ENCODE data around the gene RBMS3.

GRCh38 chr3:29789686-29790085, 508.8 kb downstream of the RBMS3 start:
- TF ChIP-seq LEF1 (IDR thresholded peaks at IDR 0.05; ENCODE audit: borderline replicate concordance) (no peak), FOXA1 (IDR thresholded peaks at IDR 0.05) (no peak), BHLHE40 (IDR thresholded peaks at IDR 0.05; ENCODE audit: borderline replicate concordance) (no peak), NFRKB (IDR thresholded peaks at IDR 0.05) (no peak), TARDBP (IDR thresholded peaks at IDR 0.05) (no peak), SP1 (IDR thresholded peaks at IDR 0.05) (no peak), ARNT (IDR thresholded peaks at IDR 0.05) (no peak), ELF4 (IDR thresholded peaks at IDR 0.05) (no peak), FOXM1 (IDR thresholded peaks at IDR 0.05; ENCODE audit: borderline replicate concordance) (no peak), FOXK2 (IDR thresholded peaks at IDR 0.05) (no peak), L3MBTL2 (conservative IDR thresholded peaks at IDR 0.05) (no peak), HDGF (IDR thresholded peaks at IDR 0.05; ENCODE audit: borderline replicate concordance) (no peak), PKNOX1 (IDR thresholded peaks at IDR 0.05) (no peak)

All from HEK293T (cell line).